ENCODE data around the gene FBRSL1.
"Not testable (repeated sequence)": the region's sequence is repeated elsewhere in the genome, so short reads cannot be mapped to it uniquely, and the experiment has no call there.

Gene FBRSL1

GRCh38 chr12:132454933-132455418 is 35.0 kb upstream of the FBRSL1 start:
- H3K4me1 ChIP-seq (ENCODE audit: control insufficient read depth, insufficient read depth, low read length), result no peaks in the 10 kb centered on the region
- peaks cover 61% of the 10 kb centered on the region for H3K27me3 ChIP-seq (ENCODE audit: control insufficient read depth, insufficient read depth, low read length)
- no peak overlapping the region for H3K9ac ChIP-seq (ENCODE audit: low read depth, low read length)
- H3K27ac ChIP-seq (ENCODE audit: low read depth, low read length), result no peak overlapping the region
- peaks cover 8% of the 10 kb centered on the region; the same call in 1 of the 2 replicates for H3K9me3 ChIP-seq (ENCODE audit: control insufficient read depth, insufficient read depth, low read length)
- no peak overlapping the region for H3K4me3 ChIP-seq (ENCODE audit: low read depth, low read length)
- H3K36me3 ChIP-seq (ENCODE audit: control insufficient read depth, insufficient read depth, low read length), result no peaks in the 10 kb centered on the region

- Histone ChIP-seq H3K36me3 (ENCODE audit: control insufficient read depth, insufficient read depth, low read length) (no peaks in the 10 kb centered on the region), H3K4me1 (ENCODE audit: control insufficient read depth, insufficient read depth, low read length) (no peaks in the 10 kb centered on the region), H3K27me3 (ENCODE audit: control insufficient read depth, insufficient read depth, low read length) (peaks cover 58% of the 10 kb centered on the region)
Observed at GRCh38 chr12:132455565-132455964, 34.4 kb upstream of the FBRSL1 start.

GRCh38 chr12:132456186-132456943 is 33.6 kb upstream of the FBRSL1 start:
- no peak overlapping the region for H3K9ac ChIP-seq (ENCODE audit: low read depth, low read length)
- H3K9me3 ChIP-seq (ENCODE audit: control insufficient read depth, insufficient read depth, low read length), result peaks cover 11% of the 10 kb centered on the region
- no peaks in the 10 kb centered on the region for H3K4me1 ChIP-seq (ENCODE audit: control insufficient read depth, insufficient read depth, low read length)
- no peak overlapping the region for H3K4me3 ChIP-seq (ENCODE audit: low read depth, low read length)
- H3K36me3 ChIP-seq (ENCODE audit: control insufficient read depth, insufficient read depth, low read length), result no peaks in the 10 kb centered on the region
- H3K27me3 ChIP-seq (ENCODE audit: control insufficient read depth, insufficient read depth, low read length), result peaks cover 56% of the 10 kb centered on the region
- no peak overlapping the region for H3K27ac ChIP-seq (ENCODE audit: low read depth, low read length)

More at GRCh38 chr12:132455565-132455964, 34.4 kb upstream of the FBRSL1 start:
- Histone ChIP-seq H3K9me3 (ENCODE audit: control insufficient read depth, insufficient read depth, low read length) (peaks cover 11% of the 10 kb centered on the region), H3K4me3 (ENCODE audit: low read depth, low read length) (no peak overlapping the region), H3K27ac (ENCODE audit: low read depth, low read length) (no peak overlapping the region), H3K9ac (ENCODE audit: low read depth, low read length) (no peak overlapping the region)

DNA sequence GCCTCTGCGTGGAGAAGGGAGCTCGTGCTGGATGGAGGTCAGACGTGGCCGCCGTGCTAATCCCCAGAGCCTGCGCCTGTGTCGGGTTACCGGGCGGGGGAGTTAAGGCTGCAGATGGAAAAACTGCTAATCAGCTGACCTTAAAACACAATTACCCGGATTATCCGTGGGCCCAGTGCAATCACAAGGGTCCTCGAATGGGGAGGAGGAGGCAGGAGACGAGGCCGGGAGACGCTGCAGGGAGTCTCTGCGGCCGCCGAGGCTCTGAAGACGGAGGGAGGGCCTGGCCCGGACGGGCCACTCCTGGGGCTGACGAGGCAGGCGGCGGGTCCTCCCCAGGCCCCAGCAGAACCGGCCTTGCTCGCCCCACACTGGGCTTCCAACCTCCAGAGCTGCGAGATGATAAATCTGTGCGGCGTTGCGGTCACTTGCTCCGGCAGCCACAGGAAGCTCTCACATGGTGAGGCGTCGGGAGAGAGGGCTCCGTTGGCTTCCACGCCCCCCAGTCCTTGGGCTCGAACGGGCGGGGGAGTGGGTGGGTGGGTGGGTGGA is 32.9 kb upstream of the FBRSL1 start:
- no peak overlapping the region for H3K9ac ChIP-seq (ENCODE audit: low read depth, low read length)
- no peaks in the 10 kb centered on the region for H3K4me1 ChIP-seq (ENCODE audit: control insufficient read depth, insufficient read depth, low read length)
- H3K4me3 ChIP-seq (ENCODE audit: low read depth, low read length), result no peak overlapping the region
- peaks cover 58% of the 10 kb centered on the region for H3K27me3 ChIP-seq (ENCODE audit: control insufficient read depth, insufficient read depth, low read length)
- no peak overlapping the region for H3K27ac ChIP-seq (ENCODE audit: low read depth, low read length)
- peaks cover 11% of the 10 kb centered on the region for H3K9me3 ChIP-seq (ENCODE audit: control insufficient read depth, insufficient read depth, low read length)
- no peaks in the 10 kb centered on the region for H3K36me3 ChIP-seq (ENCODE audit: control insufficient read depth, insufficient read depth, low read length)

GRCh38 chr12:132458441-132458840 is 31.5 kb upstream of the FBRSL1 start:
- H3K9ac ChIP-seq (ENCODE audit: low read depth, low read length), result no peak overlapping the region
- H3K4me3 ChIP-seq (ENCODE audit: low read depth, low read length), result no peak overlapping the region
- no peaks in the 10 kb centered on the region for H3K4me1 ChIP-seq (ENCODE audit: control insufficient read depth, insufficient read depth, low read length)
- peaks cover 11% of the 10 kb centered on the region for H3K9me3 ChIP-seq (ENCODE audit: control insufficient read depth, insufficient read depth, low read length)
- H3K27ac ChIP-seq (ENCODE audit: low read depth, low read length), result no peak overlapping the region
- peaks cover 60% of the 10 kb centered on the region for H3K27me3 ChIP-seq (ENCODE audit: control insufficient read depth, insufficient read depth, low read length)
- H3K36me3 ChIP-seq (ENCODE audit: control insufficient read depth, insufficient read depth, low read length), result no peaks in the 10 kb centered on the region

DNA sequence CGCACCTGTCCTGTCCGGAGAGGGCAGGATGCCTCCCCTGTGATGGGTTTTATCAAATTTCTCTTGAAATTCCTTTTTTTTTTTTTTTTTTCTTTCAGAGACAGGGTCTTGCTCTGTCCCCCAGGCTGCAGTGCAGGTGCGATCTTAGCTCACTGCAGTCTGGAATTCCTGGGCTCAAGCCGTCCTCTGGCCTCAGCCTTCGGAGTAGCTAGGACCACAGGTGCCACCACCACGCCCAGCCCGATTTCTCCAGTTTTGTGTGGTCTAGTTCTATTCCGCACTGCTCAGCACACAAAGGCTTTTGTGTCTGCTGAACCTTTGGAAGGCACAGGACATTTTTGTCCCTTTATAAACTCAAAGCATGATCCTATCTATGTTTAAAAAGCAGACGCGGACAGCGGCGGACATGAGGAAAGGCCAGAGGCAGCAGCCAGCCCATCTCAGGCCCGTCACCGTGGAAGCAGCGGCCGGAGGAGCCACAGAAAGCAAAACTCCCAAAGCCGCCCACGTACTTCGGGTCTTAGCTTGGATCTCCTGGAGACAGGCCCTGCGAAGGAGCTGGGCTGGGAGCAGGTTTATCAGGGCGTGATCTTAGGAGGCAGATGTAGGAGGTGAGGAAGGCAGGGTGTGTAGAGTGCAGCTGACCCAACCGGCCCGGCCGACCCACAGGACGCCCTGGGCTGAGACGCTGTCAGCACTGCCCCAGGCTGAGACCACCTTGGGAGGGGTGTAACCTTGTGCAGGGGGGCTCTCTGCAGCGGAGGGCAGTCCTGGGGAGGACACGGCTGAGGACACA is 30.9 kb upstream of the FBRSL1 start:
- peaks cover 11% of the 10 kb centered on the region for H3K9me3 ChIP-seq (ENCODE audit: control insufficient read depth, insufficient read depth, low read length)
- no peaks in the 10 kb centered on the region for H3K36me3 ChIP-seq (ENCODE audit: control insufficient read depth, insufficient read depth, low read length)
- peaks cover 59% of the 10 kb centered on the region for H3K27me3 ChIP-seq (ENCODE audit: control insufficient read depth, insufficient read depth, low read length)

GRCh38 chr12:132460571-132460970 is 29.4 kb upstream of the FBRSL1 start:
- Histone ChIP-seq H3K4me3 (ENCODE audit: low read depth, low read length) (no peak overlapping the region), H3K27ac (ENCODE audit: low read depth, low read length) (no peak overlapping the region), H3K36me3 (ENCODE audit: control insufficient read depth, insufficient read depth, low read length) (no peaks in the 10 kb centered on the region), H3K4me1 (ENCODE audit: control insufficient read depth, insufficient read depth, low read length) (no peaks in the 10 kb centered on the region; the same call in 1 of the 2 replicates), H3K9ac (ENCODE audit: low read depth, low read length) (no peak overlapping the region), H3K9me3 (ENCODE audit: control insufficient read depth, insufficient read depth, low read length) (peaks cover 5% of the 10 kb centered on the region), H3K27me3 (ENCODE audit: control insufficient read depth, insufficient read depth, low read length) (peaks cover 66% of the 10 kb centered on the region)

More for the DNA sequence above, 30.9 kb upstream of the FBRSL1 start:
- Histone ChIP-seq H3K4me1 (ENCODE audit: control insufficient read depth, insufficient read depth, low read length) (no peaks in the 10 kb centered on the region), H3K9ac (ENCODE audit: low read depth, low read length) (no peak overlapping the region), H3K27ac (ENCODE audit: low read depth, low read length) (no peak overlapping the region), H3K4me3 (ENCODE audit: low read depth, low read length) (no peak overlapping the region)

DNA sequence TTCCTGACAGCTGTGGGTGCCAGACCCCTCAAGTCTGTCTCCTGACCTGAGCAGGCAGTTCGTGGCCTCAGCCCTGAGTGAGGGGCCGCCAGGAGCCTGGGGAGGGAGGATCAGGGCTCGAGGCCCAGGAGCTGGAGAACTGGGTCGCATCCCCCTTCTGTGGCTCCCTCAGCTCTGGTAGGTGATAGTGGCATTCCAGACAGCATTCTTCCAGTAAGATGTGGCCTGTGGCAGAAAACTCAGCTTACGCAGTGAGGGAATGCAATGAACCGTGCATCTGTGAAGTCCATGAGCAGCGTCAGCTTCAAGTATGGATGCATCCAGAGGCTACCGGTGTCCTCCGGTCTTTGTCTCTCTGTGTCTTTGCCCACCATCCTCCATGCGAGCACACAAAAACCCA is 28.4 kb upstream of the FBRSL1 start:
- Histone ChIP-seq H3K27ac (ENCODE audit: low read depth, low read length) (no peak overlapping the region), H3K9me3 (ENCODE audit: control insufficient read depth, insufficient read depth, low read length) (peaks cover 3% of the 10 kb centered on the region; the same call in 1 of the 2 replicates), H3K36me3 (ENCODE audit: control insufficient read depth, insufficient read depth, low read length) (no peaks in the 10 kb centered on the region), H3K9ac (ENCODE audit: low read depth, low read length) (no peak overlapping the region), H3K4me3 (ENCODE audit: low read depth, low read length) (no peak overlapping the region), H3K27me3 (ENCODE audit: control insufficient read depth, insufficient read depth, low read length) (peaks cover 66% of the 10 kb centered on the region), H3K4me1 (ENCODE audit: control insufficient read depth, insufficient read depth, low read length) (no peaks in the 10 kb centered on the region; the same call in 1 of the 2 replicates)

- Histone ChIP-seq H3K9me3 (ENCODE audit: control insufficient read depth, insufficient read depth, low read length) (peaks cover 3% of the 10 kb centered on the region; the same call in 1 of the 2 replicates), H3K4me3 (ENCODE audit: low read depth, low read length) (no peak overlapping the region), H3K27ac (ENCODE audit: low read depth, low read length) (no peak overlapping the region), H3K9ac (ENCODE audit: low read depth, low read length) (no peak overlapping the region), H3K27me3 (ENCODE audit: control insufficient read depth, insufficient read depth, low read length) (peaks cover 71% of the 10 kb centered on the region), H3K36me3 (ENCODE audit: control insufficient read depth, insufficient read depth, low read length) (no peaks in the 10 kb centered on the region), H3K4me1 (ENCODE audit: control insufficient read depth, insufficient read depth, low read length) (no peaks in the 10 kb centered on the region; the same call in 1 of the 2 replicates)
Observed at GRCh38 chr12:132462788-132463187, 27.2 kb upstream of the FBRSL1 start.

DNA sequence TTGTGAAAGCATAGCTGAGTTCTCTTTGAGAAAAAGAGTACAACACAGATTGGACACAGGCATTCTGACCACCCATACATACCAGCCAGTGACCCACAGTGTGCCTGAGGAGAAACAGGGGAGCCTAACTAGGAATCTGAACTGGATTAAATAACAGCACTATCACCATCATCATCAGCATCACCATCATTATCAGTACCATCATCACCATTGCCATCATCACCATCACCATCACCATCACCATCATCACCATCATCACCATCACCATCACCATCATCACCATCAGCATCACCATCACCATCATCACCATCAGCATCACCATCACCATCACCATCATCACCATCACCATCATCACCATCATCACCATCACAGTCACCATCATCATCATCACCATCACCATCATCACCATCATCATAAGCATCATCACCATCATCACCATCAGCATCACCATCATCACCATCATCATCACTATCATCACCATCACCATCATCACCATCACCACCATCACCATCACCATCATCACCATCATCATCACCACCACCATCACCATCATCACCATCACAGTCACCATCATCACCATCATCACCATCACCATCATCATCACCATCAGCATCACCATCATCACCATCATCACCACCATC is 26.5 kb upstream of the FBRSL1 start:
- not testable (repeated sequence) for H3K4me1 ChIP-seq (ENCODE audit: control insufficient read depth, insufficient read depth, low read length); H3K9ac ChIP-seq (ENCODE audit: low read depth, low read length); H3K36me3 ChIP-seq (ENCODE audit: control insufficient read depth, insufficient read depth, low read length); H3K9me3 ChIP-seq (ENCODE audit: control insufficient read depth, insufficient read depth, low read length); H3K27ac ChIP-seq (ENCODE audit: low read depth, low read length); H3K4me3 ChIP-seq (ENCODE audit: low read depth, low read length)
- H3K27me3 ChIP-seq (ENCODE audit: control insufficient read depth, insufficient read depth, low read length), result peaks cover 73% of the 10 kb centered on the region

Data from HUES48 (cell line).